ENCODE measurements around the gene KRT71.

DNA sequence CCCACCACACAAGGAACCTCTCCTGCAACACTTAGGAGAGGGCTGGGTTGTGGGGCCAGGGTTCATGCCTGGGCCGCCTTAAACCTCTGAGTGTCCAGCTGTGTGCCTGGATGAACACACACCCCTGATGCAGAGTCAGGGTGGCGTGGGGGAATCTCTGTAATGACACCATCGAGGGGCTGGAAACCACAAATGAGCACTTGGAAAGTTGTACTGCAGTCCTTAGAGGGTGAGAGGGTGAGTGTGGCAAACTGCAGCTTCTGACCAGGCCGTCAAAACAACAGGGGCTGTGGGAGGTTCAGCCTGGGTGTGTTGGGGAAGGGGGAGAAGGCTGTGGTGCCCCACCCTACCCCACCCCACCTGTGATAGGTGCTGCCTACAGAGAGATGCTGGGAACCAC is 20.3 kb downstream of the KRT71 start:
- TF ChIP-seq, protein P1, sequence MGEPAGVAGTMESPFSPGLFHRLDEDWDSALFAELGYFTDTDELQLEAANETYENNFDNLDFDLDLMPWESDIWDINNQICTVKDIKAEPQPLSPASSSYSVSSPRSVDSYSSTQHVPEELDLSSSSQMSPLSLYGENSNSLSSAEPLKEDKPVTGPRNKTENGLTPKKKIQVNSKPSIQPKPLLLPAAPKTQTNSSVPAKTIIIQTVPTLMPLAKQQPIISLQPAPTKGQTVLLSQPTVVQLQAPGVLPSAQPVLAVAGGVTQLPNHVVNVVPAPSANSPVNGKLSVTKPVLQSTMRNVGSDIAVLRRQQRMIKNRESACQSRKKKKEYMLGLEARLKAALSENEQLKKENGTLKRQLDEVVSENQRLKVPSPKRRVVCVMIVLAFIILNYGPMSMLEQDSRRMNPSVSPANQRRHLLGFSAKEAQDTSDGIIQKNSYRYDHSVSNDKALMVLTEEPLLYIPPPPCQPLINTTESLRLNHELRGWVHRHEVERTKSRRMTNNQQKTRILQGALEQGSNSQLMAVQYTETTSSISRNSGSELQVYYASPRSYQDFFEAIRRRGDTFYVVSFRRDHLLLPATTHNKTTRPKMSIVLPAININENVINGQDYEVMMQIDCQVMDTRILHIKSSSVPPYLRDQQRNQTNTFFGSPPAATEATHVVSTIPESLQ (CRISPR knock-in tag; IDR thresholded peaks at IDR 0.05), result no peak
- TF ChIP-seq, protein P2, sequence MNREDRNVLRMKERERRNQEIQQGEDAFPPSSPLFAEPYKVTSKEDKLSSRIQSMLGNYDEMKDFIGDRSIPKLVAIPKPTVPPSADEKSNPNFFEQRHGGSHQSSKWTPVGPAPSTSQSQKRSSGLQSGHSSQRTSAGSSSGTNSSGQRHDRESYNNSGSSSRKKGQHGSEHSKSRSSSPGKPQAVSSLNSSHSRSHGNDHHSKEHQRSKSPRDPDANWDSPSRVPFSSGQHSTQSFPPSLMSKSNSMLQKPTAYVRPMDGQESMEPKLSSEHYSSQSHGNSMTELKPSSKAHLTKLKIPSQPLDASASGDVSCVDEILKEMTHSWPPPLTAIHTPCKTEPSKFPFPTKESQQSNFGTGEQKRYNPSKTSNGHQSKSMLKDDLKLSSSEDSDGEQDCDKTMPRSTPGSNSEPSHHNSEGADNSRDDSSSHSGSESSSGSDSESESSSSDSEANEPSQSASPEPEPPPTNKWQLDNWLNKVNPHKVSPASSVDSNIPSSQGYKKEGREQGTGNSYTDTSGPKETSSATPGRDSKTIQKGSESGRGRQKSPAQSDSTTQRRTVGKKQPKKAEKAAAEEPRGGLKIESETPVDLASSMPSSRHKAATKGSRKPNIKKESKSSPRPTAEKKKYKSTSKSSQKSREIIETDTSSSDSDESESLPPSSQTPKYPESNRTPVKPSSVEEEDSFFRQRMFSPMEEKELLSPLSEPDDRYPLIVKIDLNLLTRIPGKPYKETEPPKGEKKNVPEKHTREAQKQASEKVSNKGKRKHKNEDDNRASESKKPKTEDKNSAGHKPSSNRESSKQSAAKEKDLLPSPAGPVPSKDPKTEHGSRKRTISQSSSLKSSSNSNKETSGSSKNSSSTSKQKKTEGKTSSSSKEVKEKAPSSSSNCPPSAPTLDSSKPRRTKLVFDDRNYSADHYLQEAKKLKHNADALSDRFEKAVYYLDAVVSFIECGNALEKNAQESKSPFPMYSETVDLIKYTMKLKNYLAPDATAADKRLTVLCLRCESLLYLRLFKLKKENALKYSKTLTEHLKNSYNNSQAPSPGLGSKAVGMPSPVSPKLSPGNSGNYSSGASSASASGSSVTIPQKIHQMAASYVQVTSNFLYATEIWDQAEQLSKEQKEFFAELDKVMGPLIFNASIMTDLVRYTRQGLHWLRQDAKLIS (CRISPR knock-in tag; IDR thresholded peaks at IDR 0.05; ENCODE audit: borderline replicate concordance), result no peak
- TF ChIP-seq NR2C2 (CRISPR knock-in tag; IDR thresholded peaks at IDR 0.05) (no peak), CBFB (CRISPR knock-in tag; IDR thresholded peaks at IDR 0.05; ENCODE audit: low read depth) (no peak), CREB1 (CRISPR knock-in tag; IDR thresholded peaks at IDR 0.05) (no peak), TP53 (CRISPR knock-in tag; IDR thresholded peaks at IDR 0.05) (no peak), SP1 (CRISPR knock-in tag; conservative IDR thresholded peaks at IDR 0.05) (no peak), JUN (CRISPR knock-in tag; IDR thresholded peaks at IDR 0.05) (no peak), TEAD4 (CRISPR knock-in tag; IDR thresholded peaks at IDR 0.05) (no peak), ESRRA (CRISPR knock-in tag; IDR thresholded peaks at IDR 0.05; ENCODE audit: borderline replicate concordance) (no peak)
- TF ChIP-seq, protein P3, sequence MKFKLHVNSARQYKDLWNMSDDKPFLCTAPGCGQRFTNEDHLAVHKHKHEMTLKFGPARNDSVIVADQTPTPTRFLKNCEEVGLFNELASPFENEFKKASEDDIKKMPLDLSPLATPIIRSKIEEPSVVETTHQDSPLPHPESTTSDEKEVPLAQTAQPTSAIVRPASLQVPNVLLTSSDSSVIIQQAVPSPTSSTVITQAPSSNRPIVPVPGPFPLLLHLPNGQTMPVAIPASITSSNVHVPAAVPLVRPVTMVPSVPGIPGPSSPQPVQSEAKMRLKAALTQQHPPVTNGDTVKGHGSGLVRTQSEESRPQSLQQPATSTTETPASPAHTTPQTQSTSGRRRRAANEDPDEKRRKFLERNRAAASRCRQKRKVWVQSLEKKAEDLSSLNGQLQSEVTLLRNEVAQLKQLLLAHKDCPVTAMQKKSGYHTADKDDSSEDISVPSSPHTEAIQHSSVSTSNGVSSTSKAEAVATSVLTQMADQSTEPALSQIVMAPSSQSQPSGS (CRISPR knock-in tag; IDR thresholded peaks at IDR 0.05; ENCODE audit: borderline replicate concordance, low read depth), result no peak
- TF ChIP-seq, protein P4, sequence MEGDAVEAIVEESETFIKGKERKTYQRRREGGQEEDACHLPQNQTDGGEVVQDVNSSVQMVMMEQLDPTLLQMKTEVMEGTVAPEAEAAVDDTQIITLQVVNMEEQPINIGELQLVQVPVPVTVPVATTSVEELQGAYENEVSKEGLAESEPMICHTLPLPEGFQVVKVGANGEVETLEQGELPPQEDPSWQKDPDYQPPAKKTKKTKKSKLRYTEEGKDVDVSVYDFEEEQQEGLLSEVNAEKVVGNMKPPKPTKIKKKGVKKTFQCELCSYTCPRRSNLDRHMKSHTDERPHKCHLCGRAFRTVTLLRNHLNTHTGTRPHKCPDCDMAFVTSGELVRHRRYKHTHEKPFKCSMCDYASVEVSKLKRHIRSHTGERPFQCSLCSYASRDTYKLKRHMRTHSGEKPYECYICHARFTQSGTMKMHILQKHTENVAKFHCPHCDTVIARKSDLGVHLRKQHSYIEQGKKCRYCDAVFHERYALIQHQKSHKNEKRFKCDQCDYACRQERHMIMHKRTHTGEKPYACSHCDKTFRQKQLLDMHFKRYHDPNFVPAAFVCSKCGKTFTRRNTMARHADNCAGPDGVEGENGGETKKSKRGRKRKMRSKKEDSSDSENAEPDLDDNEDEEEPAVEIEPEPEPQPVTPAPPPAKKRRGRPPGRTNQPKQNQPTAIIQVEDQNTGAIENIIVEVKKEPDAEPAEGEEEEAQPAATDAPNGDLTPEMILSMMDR (IDR thresholded peaks at IDR 0.05), result no peak
- TF ChIP-seq, protein P5, sequence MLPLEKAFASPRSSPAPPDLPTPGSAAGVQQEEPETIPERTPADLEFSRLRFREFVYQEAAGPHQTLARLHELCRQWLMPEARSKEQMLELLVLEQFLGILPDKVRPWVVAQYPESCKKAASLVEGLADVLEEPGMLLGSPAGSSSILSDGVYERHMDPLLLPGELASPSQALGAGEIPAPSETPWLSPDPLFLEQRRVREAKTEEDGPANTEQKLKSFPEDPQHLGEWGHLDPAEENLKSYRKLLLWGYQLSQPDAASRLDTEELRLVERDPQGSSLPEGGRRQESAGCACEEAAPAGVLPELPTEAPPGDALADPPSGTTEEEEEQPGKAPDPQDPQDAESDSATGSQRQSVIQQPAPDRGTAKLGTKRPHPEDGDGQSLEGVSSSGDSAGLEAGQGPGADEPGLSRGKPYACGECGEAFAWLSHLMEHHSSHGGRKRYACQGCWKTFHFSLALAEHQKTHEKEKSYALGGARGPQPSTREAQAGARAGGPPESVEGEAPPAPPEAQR (CRISPR knock-in tag; IDR thresholded peaks at IDR 0.05), result no peak
- TF ChIP-seq, protein P6, sequence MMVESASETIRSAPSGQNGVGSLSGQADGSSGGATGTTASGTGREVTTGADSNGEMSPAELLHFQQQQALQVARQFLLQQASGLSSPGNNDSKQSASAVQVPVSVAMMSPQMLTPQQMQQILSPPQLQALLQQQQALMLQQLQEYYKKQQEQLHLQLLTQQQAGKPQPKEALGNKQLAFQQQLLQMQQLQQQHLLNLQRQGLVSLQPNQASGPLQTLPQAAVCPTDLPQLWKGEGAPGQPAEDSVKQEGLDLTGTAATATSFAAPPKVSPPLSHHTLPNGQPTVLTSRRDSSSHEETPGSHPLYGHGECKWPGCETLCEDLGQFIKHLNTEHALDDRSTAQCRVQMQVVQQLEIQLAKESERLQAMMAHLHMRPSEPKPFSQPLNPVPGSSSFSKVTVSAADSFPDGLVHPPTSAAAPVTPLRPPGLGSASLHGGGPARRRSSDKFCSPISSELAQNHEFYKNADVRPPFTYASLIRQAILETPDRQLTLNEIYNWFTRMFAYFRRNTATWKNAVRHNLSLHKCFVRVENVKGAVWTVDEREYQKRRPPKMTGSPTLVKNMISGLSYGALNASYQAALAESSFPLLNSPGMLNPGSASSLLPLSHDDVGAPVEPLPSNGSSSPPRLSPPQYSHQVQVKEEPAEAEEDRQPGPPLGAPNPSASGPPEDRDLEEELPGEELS (CRISPR knock-in tag; IDR thresholded peaks at IDR 0.05), result no peak

Data from WTC11 (cell line).